Posterior cingulate gyrus (tissue), 11 donors: ENCODE results near the gene TAGLN.
"Not testable (repeated sequence)": the region's sequence is repeated elsewhere in the genome, so short reads cannot be mapped to it uniquely, and the experiment has no call there.

Source experiments
- DNase-seq, 10 donors: peaks; one replicate each; pipeline versions ENCODE4 v3.0.0 to v3.0.0-alpha.2; 2020 to 2021; ENCODE audit warnings: mixed read lengths in 3 of 10
- intact Hi-C: fragments of 100-400 bp; cut with DNase I; formaldehyde crosslinking; loops from one replicate; pipeline ENCODE4 v1.15.1; 2023

TAGLN gene

GRCh38 chr11:117193130-117194020 is 5.8 kb upstream of the TAGLN start:
- peak in 2 of 10 donors; percentile 50 to 75 for DNase-seq

GRCh38 chr11:117194267-117194666 is 4.9 kb upstream of the TAGLN start:
- intact Hi-C loops, result no loop called here
- peak in 1 of 10 donors; percentile 27 for DNase-seq

More at GRCh38 chr11:117193130-117194020, 5.8 kb upstream of the TAGLN start:
- intact Hi-C loops, result no loop called here

GRCh38 chr11:117195258-117195657 is 3.9 kb upstream of the TAGLN start:
- intact Hi-C loops, result no loop called here
- no peak for DNase-seq

GRCh38 chr11:117195761-117196160 is 3.4 kb upstream of the TAGLN start:
- DNase-seq, result peak in 2 of 10 donors; percentile 38 to 66
- intact Hi-C loops, result no loop called here

GRCh38 chr11:117197006-117197405 is 2.2 kb upstream of the TAGLN start:
- peak in 2 of 10 donors; percentile 20 to 53 for DNase-seq
- intact Hi-C loops, result no loop called here

DNA sequence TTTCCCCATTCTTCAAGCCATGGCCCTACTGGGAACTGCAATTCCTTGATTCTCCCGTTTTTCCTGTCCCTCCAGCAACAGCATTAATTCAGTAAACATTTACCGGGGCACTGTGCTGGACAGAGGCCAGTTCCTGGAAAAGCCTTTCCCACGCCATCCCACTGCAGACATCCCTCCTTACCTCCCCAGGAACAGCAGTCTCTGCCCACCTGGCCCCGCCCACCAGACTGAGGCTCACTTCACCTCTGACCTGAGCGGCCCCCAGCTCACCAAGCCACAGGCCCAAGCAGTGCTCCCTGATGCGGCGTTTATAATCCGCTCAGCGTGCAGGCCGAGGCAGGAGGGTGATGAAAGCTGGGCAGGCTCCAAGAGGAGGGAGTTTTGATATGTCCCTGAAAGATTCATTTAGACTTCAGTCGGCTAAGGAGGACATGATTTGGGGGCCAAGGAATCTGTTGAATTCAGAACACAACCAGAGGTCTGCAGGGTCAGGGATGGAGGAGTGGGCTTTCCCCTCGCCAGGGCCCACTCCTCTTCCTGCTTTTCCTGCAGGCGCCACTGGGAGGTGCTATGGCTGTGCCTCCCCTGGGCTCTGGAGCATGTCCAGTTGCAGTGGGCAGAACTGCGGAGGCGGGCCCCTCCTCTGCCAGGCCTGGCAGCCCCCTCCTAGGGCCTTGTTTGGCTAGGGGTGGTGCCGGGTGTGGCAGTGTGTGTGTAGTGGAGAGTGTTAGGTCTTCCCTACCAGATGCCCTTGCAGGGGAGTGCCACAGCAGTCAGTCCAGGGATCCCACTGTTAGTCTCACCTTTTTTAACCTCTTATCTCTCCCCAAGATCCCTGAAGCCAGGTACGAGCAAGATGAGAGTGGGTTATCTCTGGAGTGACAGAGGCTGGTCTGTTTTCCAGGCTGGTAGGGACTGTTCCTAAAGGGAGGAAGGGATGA is 1.4 kb upstream of the TAGLN start:
- DNase-seq, result peak in 3 of 10 donors; percentile 49 to 81 (median 61)
- intact Hi-C loops, result no loop called here

- DNase-seq, result peak in 2 of 10 donors; percentile 16 to 44
- intact Hi-C loops, result no loop called here
These were observed 557 bp upstream of the TAGLN start for GRCh38 chr11:117198613-117199012.

GRCh38 chr11:117199916-117200812 is 994 bp downstream of the TAGLN start:
- intact Hi-C loops, result no loop called here
- DNase-seq, result peak in 3 of 10 donors; percentile 31 to 45 (median 38)

DNA sequence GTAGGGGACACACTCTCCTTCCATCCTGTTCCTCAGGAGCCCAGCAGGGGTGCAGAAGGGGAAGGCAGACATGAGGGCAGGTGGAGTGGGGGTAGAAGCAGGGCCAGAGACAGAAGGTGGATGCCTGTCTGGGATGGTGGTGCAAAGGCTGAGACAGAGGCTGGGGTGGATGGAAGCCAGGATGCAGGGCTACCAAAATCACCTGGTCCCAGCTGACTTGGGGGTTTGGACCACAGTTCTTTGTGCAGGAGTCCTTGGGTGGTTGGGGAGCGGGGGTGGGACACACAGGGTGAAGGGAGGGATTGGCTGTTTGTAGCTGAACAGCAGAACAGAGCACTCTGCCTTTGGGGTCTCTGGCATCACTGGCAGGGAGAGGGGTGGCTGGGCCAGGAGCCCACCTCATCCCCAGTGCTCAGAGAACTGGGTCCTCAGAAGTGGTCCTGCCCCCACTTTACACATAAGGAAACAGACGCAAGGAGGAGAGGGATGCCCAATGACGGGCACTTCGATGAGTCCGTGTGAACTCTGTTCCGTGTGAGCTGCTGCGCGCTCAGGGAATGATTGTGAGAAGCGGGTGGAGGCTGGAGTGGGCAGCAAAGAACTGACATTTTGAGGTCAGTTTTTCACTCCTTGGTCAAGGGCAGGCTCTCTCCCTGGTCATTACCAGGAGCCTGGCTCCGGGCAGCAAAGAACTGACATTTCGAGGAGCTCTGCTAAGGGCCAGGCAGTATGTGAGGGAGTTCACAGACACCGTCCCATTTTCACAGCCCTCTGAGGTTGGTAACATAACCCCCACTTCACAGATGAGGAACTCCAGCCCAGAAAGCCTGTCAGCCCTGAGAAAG is 1.9 kb downstream of the TAGLN start:
- DNase-seq, result peak in 2 of 10 donors; percentile 24 to 52

DNA sequence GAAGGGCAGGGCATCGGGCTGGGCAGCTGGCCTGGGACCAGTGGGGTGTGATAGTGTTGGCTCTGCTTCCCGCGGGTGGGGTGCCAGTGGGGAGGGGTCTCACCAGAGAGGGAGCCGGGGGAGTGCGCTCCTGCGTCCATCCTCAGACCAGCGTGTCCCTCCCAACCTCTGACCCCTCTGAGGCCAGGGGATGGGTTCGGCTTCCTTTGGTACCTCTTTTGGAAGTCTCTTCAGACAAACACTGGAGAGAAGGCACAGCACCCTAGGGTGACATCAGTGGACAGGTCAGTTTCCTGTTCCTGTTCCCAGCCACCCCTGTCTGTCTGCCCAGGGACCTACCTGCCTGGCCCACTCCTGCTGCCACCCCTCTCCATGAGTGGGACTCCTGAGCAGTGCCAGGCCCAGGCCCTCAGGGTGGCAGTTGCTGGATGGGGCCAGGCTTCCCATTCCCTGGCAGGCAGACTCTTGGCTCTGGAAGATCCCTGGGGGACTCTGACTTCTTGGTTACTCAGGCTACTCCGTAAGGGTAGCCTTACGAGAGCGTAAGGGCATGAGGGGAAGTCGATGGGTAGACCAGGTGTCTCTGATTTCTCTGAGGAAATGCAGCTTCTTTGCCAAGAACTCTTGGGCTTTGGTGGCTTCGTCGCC is 2.6 kb downstream of the TAGLN start:
- intact Hi-C loops, result no loop called here
- DNase-seq, result peak in 2 of 10 donors; percentile 49 to 70

More for the DNA sequence above, 1.9 kb downstream of the TAGLN start:
- intact Hi-C loops, result no loop called here

GRCh38 chr11:117202386-117203068 is 3.4 kb downstream of the TAGLN start:
- peak in 1 of 10 donors; percentile 19 for DNase-seq
- intact Hi-C loops, result no loop called here

- peak in 2 of 10 donors; percentile 28 to 61 for DNase-seq
- intact Hi-C loops, result no loop called here
These were observed 3.9 kb downstream of the TAGLN start for GRCh38 chr11:117203069-117203407.

DNA sequence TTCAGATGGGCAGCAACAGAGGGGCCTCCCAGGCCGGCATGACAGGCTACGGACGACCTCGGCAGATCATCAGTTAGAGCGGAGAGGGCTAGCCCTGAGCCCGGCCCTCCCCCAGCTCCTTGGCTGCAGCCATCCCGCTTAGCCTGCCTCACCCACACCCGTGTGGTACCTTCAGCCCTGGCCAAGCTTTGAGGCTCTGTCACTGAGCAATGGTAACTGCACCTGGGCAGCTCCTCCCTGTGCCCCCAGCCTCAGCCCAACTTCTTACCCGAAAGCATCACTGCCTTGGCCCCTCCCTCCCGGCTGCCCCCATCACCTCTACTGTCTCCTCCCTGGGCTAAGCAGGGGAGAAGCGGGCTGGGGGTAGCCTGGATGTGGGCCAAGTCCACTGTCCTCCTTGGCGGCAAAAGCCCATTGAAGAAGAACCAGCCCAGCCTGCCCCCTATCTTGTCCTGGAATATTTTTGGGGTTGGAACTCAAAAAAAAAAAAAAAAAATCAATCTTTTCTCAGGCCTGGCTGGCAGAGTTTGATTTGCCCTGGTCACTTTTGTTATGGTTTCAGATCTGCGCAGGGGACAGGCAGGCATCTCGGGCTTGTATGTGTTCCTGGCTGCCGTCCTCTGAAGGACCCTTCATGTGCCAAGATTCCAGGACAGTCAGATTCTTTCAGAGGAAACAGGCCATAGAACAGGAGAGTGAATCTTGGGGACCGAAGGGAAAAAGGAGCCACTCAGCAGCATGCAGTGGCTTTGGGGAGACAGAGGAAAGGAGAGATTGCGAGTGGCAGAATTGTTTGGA is 5.3 kb downstream of the TAGLN start:
- intact Hi-C loops, result loop anchor here (5.0 kb wide), 1 partner anchor 72 kb away; no protein-coding TSS in a partner anchor
- peak in 1 of 10 donors; percentile 72 for DNase-seq

DNA sequence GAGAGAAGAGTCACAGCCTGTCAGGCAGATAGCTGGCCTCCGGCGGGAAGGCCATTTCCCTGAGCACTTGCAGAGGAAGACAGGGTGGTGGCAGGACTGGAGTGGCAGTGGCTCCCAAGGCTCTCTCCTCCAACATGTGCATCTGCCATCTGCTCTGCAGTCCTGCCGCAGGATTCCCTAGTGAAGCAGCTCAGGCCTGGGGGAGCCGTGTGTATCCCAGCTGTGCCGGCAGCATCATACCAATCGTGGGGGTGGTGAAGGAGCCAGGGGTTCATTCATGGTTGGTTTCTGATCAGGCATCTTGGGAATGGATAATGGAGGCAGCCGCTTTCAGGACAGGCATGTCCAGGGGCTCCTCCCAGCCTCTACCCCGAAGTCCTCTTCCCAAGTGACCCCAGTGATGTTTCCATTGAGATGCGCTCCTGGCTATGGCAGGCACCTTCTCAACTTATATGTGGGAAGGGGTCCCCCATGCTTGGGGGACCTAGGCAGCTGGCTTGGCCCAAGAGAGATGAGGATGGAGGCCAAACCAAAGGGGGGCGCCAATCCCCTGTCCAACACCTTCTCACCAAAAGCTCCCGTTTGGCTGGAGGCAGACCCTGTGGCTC is 6.1 kb downstream of the TAGLN start:
- peak in 4 of 10 donors; percentile 19 to 88 (median 60) for DNase-seq

GRCh38 chr11:117206111-117206510 is 6.9 kb downstream of the TAGLN start:
- not testable (repeated sequence) for DNase-seq
- intact Hi-C loops, result loop anchor here (5.0 kb wide), 1 partner anchor 74 kb away; no protein-coding TSS in a partner anchor

More for the DNA sequence above, 6.1 kb downstream of the TAGLN start:
- intact Hi-C loops, result loop anchor here (5.0 kb wide), 1 partner anchor 73 kb away; no protein-coding TSS in a partner anchor

DNA sequence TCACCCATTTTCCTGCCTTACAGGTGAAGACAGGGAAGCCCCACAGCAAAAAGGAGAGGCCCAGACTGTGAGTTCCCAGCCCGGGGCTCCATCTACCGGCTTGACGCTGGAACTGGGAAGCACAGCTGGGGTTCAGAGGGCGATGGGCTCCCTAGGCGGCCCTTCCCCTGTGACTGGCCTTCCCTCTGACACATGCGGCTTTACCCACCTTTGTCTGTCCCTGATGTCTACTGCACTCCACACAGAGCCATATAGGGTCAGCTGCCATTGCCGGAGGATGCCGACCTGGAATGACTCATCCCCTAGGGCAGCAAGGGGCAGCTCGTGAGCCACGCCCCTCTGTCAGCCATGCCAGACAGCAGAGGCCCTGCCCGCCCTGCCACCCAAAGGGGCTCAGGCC is 7.7 kb downstream of the TAGLN start:
- intact Hi-C loops, result loop anchor here (5.0 kb wide), 1 partner anchor 75 kb away; no protein-coding TSS in a partner anchor
- DNase-seq, result not testable (repeated sequence)
